Calu3 (cell line): Measurements from ENCODE around the gene RPS6KA6. TPM values are rescaled to one million over a fixed set of nuclear protein-coding genes. Genes with fewer than 3 reads are reported as not detected.
"Not testable (repeated sequence)": the region's sequence is repeated elsewhere in the genome, so short reads cannot be mapped to it uniquely, and the experiment has no call there.

ENCODE experiments used
- BruUV-seq: library from RNA; stranded (reverse); fragments of 400-500 nt; replicated peaks from 2 replicates; lab custom pipeline; 2021; lab: Mats Ljungman, UMichigan
- CTCF ChIA-PET: fragments of 300-600 bp; sonication (Branson Sonifier 250); formaldehyde crosslinking; loops from one replicate; lab custom pipeline; 2022; ENCODE audit warnings: antibody characterized with exemption; lab: Charles Lee
- DNase-seq: peaks from one replicate; pipeline ENCODE4 v3.0.0; 2022
- H3K27ac Mint-ChIP-seq: one replicate; pipeline ENCODE4 v1.8.0; 2022; ENCODE audit warnings: mixed read lengths; ENCODE audit not compliant: unreplicated experiment
- H3K27me3 Mint-ChIP-seq: one replicate; pipeline ENCODE4 v1.8.0; 2022; ENCODE audit warnings: mixed read lengths; ENCODE audit not compliant: unreplicated experiment
- H3K36me3 Mint-ChIP-seq: one replicate; pipeline ENCODE4 v1.8.0; 2022; ENCODE audit warnings: mild to moderate bottlenecking, moderate library complexity, mixed read lengths; ENCODE audit not compliant: insufficient read depth, unreplicated experiment
- H3K4me1 Mint-ChIP-seq: one replicate; pipeline ENCODE4 v1.8.0; 2022; ENCODE audit warnings: mild to moderate bottlenecking, low read depth, mixed read lengths; ENCODE audit not compliant: unreplicated experiment
- H3K4me3 Mint-ChIP-seq: one replicate; pipeline ENCODE4 v1.8.0; 2022; ENCODE audit warnings: mild to moderate bottlenecking, low read depth, moderate library complexity, mixed read lengths; ENCODE audit not compliant: unreplicated experiment
- H3K9me3 Mint-ChIP-seq: one replicate; pipeline ENCODE4 v1.8.0; 2022; ENCODE audit warnings: low read depth, mixed read lengths; ENCODE audit not compliant: unreplicated experiment
- intact Hi-C: fragments of 100-400 bp; cut with micrococcal nuclease; formaldehyde crosslinking; loops from one replicate; pipeline ENCODE4 v1.10.0; 2022; ENCODE audit not compliant: unreplicated experiment
- total RNA-seq: library from RNA; stranded (reverse); gene quantifications from 2 replicates; pipeline ENCODE4 v1.2.3, GENCODE V29; 2022
- TF ChIP-seq, protein P1 (sequence below): fragments of 200-600 bp; IDR thresholded peaks from one replicate; pipeline ENCODE4 v1.8.0; 2022; ENCODE audit warnings: antibody characterized with exemption; ENCODE audit not compliant: unreplicated experiment

The RPS6KA6 gene
- total RNA-seq, 1 experiment from 2014 or later = 3.8 TPM

DNA sequence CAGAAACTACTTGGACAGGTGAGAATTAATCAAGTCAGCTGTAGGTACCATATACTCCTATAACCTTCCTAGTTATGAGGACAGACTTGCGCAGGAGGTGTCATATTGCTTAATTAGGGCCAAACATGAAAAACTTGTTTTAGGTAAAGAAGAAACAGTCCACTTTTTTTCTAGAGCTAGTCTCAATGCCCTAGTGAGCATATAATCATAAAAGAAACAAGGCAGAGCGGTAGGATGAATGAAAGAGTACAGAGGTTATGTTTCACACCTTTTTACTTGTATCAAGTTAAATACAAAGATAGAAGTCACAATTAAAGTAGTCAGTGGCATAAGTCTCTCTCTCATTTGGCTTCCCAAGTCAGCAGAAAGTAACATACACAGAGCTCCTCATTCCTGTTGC is 88.9 kb downstream of the RPS6KA6 start:
- no TSS peak for BruUV-seq
- Mint-ChIP-seq H3K4me3 (no peak overlapping the region), H3K4me1 (no peaks in the 10 kb centered on the region), H3K27me3 (no peaks in the 10 kb centered on the region), H3K9me3 (no peaks in the 10 kb centered on the region), H3K27ac (no peak overlapping the region), H3K36me3 (no peaks in the 10 kb centered on the region)
- CTCF ChIA-PET = no interaction called here
- DNase-seq = no peak
- TF ChIP-seq, protein P1, sequence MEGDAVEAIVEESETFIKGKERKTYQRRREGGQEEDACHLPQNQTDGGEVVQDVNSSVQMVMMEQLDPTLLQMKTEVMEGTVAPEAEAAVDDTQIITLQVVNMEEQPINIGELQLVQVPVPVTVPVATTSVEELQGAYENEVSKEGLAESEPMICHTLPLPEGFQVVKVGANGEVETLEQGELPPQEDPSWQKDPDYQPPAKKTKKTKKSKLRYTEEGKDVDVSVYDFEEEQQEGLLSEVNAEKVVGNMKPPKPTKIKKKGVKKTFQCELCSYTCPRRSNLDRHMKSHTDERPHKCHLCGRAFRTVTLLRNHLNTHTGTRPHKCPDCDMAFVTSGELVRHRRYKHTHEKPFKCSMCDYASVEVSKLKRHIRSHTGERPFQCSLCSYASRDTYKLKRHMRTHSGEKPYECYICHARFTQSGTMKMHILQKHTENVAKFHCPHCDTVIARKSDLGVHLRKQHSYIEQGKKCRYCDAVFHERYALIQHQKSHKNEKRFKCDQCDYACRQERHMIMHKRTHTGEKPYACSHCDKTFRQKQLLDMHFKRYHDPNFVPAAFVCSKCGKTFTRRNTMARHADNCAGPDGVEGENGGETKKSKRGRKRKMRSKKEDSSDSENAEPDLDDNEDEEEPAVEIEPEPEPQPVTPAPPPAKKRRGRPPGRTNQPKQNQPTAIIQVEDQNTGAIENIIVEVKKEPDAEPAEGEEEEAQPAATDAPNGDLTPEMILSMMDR = no peak
- intact Hi-C loops = no loop called here

DNA sequence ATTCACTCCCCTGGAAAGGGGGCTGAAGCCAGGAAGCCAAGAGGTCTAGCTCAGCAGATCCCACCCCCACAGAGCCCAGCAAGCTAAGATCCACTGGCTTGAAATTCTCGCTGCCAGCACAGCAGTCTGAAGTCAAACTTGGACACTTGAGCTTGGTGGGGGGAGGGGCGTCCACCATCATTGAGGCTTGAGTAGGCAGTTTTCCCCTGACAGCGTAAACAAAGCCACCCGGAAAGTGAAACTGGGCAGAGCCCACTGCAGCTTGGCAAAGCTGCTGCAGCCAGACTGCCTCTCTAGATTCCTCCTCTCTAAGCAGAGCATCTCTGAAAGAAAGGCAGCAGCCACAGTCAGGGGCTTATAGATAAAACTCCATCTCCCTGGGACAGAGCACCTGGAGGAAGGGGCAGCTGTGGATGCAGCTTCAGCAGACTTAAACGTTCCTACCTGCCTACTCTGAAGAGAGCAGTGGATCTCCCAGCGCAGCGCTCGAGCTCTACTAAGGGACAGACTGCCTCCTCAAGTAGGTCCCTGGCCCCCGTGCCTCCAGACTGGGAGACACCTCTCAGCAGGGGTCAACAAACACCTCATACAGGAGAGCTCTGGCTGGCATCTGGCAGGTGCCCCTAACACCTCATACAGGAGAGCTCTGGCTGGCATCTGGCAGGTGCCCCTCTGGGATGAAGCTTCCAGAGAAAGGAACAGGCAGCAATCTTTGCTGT is 108.4 kb downstream of the RPS6KA6 start:
- H3K4me3 Mint-ChIP-seq, H3K27me3 Mint-ChIP-seq, H3K4me1 Mint-ChIP-seq, CTCF ChIA-PET, DNase-seq, BruUV-seq, H3K36me3 Mint-ChIP-seq, intact Hi-C loops, H3K27ac Mint-ChIP-seq: not testable (repeated sequence)
- H3K9me3 Mint-ChIP-seq = peaks cover 10% of the 10 kb centered on the region

DNA sequence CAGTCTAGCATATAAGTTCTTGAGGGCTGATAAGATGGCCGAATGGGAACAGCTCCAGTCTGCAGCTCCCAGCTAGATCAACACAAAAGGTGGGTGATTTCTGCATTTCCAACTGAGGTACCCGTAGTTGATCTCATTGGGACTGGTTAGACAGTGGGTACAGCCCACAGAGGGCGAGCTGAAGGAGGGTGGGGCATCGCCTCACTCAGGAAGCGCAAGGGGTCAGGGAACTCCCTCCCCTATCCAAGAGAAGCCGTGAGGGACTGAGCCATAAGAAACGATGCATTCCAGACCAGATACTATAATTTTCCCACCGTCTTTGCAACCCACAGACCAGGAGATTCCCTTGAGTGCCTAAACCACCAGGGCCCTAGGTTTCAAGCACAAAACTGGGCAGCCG is 109.0 kb downstream of the RPS6KA6 start:
- TF ChIP-seq, protein P1 = no peak
- peaks cover 10% of the 10 kb centered on the region for H3K9me3 Mint-ChIP-seq
- DNase-seq = no peak
- H3K27me3 Mint-ChIP-seq = no peaks in the 10 kb centered on the region
- no peaks in the 10 kb centered on the region for H3K4me1 Mint-ChIP-seq
- H3K4me3 Mint-ChIP-seq = no peak overlapping the region
- no TSS peak for BruUV-seq
- intact Hi-C loops = no loop called here
- H3K27ac Mint-ChIP-seq = no peak overlapping the region
- no peaks in the 10 kb centered on the region for H3K36me3 Mint-ChIP-seq
- CTCF ChIA-PET = no interaction called here

DNA sequence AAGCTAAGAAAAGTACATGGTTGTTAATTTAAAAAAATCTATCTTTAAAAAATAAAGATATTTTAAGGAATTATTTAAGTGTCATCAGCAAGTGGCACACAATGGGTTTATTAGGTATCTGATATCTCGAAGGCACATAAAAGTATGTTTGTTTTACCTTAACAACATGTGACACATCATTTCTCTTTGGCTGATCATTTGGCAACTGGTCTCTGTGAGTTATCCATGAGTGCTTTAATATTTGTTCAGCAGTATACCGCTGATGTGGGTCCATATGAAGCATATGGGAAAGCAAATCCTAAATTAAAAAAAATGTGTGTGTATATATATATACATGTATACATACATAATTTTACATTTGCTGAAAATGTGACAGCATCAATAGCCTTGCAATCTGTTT is 123.2 kb downstream of the RPS6KA6 start:
- BruUV-seq = no TSS peak
- no peaks in the 10 kb centered on the region for H3K4me1 Mint-ChIP-seq
- no peaks in the 10 kb centered on the region for H3K27me3 Mint-ChIP-seq
- no peak overlapping the region for H3K27ac Mint-ChIP-seq
- no peaks in the 10 kb centered on the region for H3K9me3 Mint-ChIP-seq
- H3K4me3 Mint-ChIP-seq = no peak overlapping the region
- CTCF ChIA-PET = no interaction called here
- no peak for DNase-seq
- no peaks in the 10 kb centered on the region for H3K36me3 Mint-ChIP-seq
- TF ChIP-seq, protein P1 = no peak
- intact Hi-C loops = no loop called here

DNA sequence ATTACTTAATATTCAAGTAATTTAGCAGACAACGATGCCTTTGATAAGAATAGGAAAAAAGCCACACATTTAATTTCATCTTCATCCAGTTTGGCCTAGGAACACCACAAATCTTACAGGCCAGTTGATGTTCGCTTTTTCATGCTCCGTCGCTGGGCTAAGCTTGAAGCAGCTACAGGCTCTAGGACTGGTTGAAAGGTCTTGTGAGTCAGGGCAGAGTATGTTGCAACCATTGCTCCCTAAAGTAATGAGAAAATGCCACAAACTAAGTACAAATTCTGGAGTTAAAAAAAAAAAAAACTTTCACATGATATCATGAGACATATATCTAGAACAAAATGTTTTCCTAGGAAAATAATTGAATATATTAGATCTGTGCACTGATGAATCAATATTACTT is 123.8 kb downstream of the RPS6KA6 start:
- CTCF ChIA-PET = no interaction called here
- DNase-seq = no peak
- H3K36me3 Mint-ChIP-seq = no peaks in the 10 kb centered on the region
- BruUV-seq = no TSS peak
- no peaks in the 10 kb centered on the region for H3K27me3 Mint-ChIP-seq
- intact Hi-C loops = no loop called here
- no peak overlapping the region for H3K27ac Mint-ChIP-seq
- no peaks in the 10 kb centered on the region for H3K4me1 Mint-ChIP-seq
- TF ChIP-seq, protein P1 = no peak
- H3K4me3 Mint-ChIP-seq = no peak overlapping the region
- H3K9me3 Mint-ChIP-seq = no peaks in the 10 kb centered on the region
